Measurements from ENCODE around the gene CCNB1IP1. TPM values are rescaled to one million over a fixed set of nuclear protein-coding genes. Genes with fewer than 3 reads are reported as not detected.
A peak's percentile ranks its signal among the peaks of the same experiment; 100 is the strongest.

CCNB1IP1 gene
- total and polyA plus RNA-seq, 2 of the 4 experiments (the other 2 are of a cell fraction), result 27.5 to 34.6 TPM

DNA sequence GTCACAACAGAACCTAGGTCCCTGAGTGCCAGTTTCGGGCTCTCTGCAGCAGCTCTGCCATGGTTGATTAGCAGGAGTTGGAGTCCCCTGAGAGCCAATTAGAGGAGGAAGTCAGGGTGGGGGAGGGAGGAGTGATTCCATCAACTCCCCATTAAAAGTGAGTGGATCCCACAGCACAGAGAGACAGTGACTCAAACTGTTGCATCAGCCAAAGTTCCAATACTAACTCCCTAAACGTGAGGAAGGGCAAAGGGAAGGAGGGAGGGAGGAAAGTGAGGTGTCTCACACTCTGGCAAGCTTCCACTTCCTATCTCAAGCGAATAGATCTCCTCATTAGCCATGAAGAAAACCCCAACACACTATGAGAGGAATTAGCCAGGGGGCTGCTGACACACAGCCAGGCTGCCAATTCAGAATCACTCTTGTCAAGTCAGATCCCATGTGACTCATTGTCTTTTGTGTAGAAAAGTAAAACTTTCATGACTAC lies 70.4 kb downstream of the CCNB1IP1 start:
- Histone ChIP-seq H3K56ac (ENCODE audit: extremely low read depth, insufficient read depth, low read length) (no peak overlapping the region), H2AK9ac (replicated peaks; ENCODE audit: low read depth, low read length, poor library complexity) (no peak overlapping the region), H3K9me1 (ENCODE audit: insufficient read depth, low read length) (no peaks in the 10 kb centered on the region; the same call in 1 of the 2 replicates), H3K4me2 (ENCODE audit: low read depth, low read length) (no peak overlapping the region), H2BK15ac (ENCODE audit: low read depth, low read length) (no peak overlapping the region), H4K8ac (ENCODE audit: low read depth in 2 of 2, low read length in 2 of 2) (peak overlapping the region in 1 of 2 experiments; percentile 40; a peak in 1 of 4 replicates), H2BK120ac (ENCODE audit: low read depth, low read length) (no peak overlapping the region), H3K36me3 (ENCODE audit: control insufficient read depth, insufficient read depth, low read length) (no peaks in the 10 kb centered on the region), H2BK20ac (ENCODE audit: low read depth, low read length) (no peak overlapping the region; the same call in 1 of the 2 replicates), H3K27ac (ENCODE audit: insufficient read depth, low read length) (no peak overlapping the region), H2BK5ac (ENCODE audit: low read depth, low read length, poor library complexity, severe bottlenecking) (no peak overlapping the region), H3K18ac (ENCODE audit: low read depth, low read length) (no peak overlapping the region), H2AK5ac (ENCODE audit: low read depth, low read length) (no peak overlapping the region), H2AFZ (replicated peaks; ENCODE audit: low read length, poor library complexity) (peak overlapping the region; percentile 16), H3K23ac (ENCODE audit: low read depth, low read length) (no peak overlapping the region), H3K9me3 (ENCODE audit: control insufficient read depth, insufficient read depth, low read length) (no peaks in the 10 kb centered on the region), H4K20me1 (ENCODE audit: insufficient read depth, low read length) (no peaks in the 10 kb centered on the region), H4K5ac (ENCODE audit: low read depth, low read length) (no peak overlapping the region), H3K4me3 (ENCODE audit: insufficient read depth, low read depth, low read length) (no peak overlapping the region), H3K79me1 (ENCODE audit: low read depth in 1 of 2, low read length in 2 of 2) (no peaks in the 10 kb centered on the region), H3K27me3 (ENCODE audit: control insufficient read depth, insufficient read depth, low read length) (no peaks in the 10 kb centered on the region), H3K4ac (ENCODE audit: low read depth, low read length) (no peak overlapping the region; the same call in 1 of the 2 replicates), H3K9ac (ENCODE audit: low read depth, low read length) (no peak overlapping the region), H3K14ac (replicated peaks; ENCODE audit: low read depth, low read length) (no peak overlapping the region), H3K4me1 (ENCODE audit: control insufficient read depth, insufficient read depth, low read length) (no peaks in the 10 kb centered on the region), H4K91ac (ENCODE audit: insufficient read depth, low read depth, low read length) (no peak overlapping the region)
- CTCF ChIA-PET, result interaction anchor here (0.8 kb wide), 1 partner anchor 320 kb away, joined by 3 read pairs; no protein-coding TSS in a partner anchor
- no TSS peak for BruUV-seq (replicated peaks)
- no CpG with 5 or more reads among the region's 3 CpGs for WGBS, 2 experiments (ENCODE audit: extremely low coverage in 2 of 2, insufficient read length in 1 of 2)
- in situ Hi-C loops (cut with MboI; ENCODE audit: low sequenced_read_pairs), result no loop called here
- POLR2A ChIA-PET (ENCODE audit: unreplicated experiment), result no interaction called here
- DNase-seq (peak; percentile 46), ATAC-seq (ENCODE audit: low read depth) (peak; percentile 61)
- intact Hi-C loops (cut with micrococcal nuclease), result no loop called here
- TF ChIP-seq CEBPB (IDR thresholded peaks at IDR 0.05; ENCODE audit: low read depth, low read length) (peak; percentile 71), SMC3 (IDR thresholded peaks at IDR 0.05; ENCODE audit: low read depth, low read length) (no peak)
- dilution Hi-C loops (cut with HindIII; ENCODE audit: low sequenced_read_pairs, unreplicated experiment), result no loop called here

Small RNA genes lying within 50 kb of the gene (microRNA-seq; reads per million reads assigned to microRNA genes)
- not detected for gene SNORA79B (ENCODE audit: insufficient read depth, insufficient read length)
- gene SNORD126 (ENCODE audit: insufficient read depth, insufficient read length), result 51.7 reads per million, percentile 75 among the genes with 10 or more reads in this experiment

Small RNA genes lying within 50 kb of the gene (small RNA-seq; reads per million reads assigned to genes)
- 0 to 1.1 (median 0.15) reads per million in 5 experiments for gene SNORA79B
- 0 to 36.7 (median 1.7) reads per million in 5 experiments for gene SNORD126

Other genes starting within 250 kb of the CCNB1IP1 start
- not detected in 2 replicates for gene OR4K17, start 222.5 kb downstream of the CCNB1IP1 start, total RNA-seq (2012; rRNA removed)
- gene OR4K17, start 222.5 kb downstream of the CCNB1IP1 start, polyA plus RNA-seq (2012; rRNA removed), result not detected in 2 replicates
- not detected in 2 replicates for gene OR4N5, start 194.5 kb downstream of the CCNB1IP1 start, total RNA-seq (2012; rRNA removed)
- gene OR4N5, start 194.5 kb downstream of the CCNB1IP1 start, polyA plus RNA-seq (2012; rRNA removed), result not detected in 2 replicates
- gene OR11G2, start 142.4 kb downstream of the CCNB1IP1 start, total RNA-seq (2012; rRNA removed), result not detected in 2 replicates
- gene OR11G2, start 142.4 kb downstream of the CCNB1IP1 start, polyA plus RNA-seq (2012; rRNA removed), result not detected in 2 replicates
- gene OR11H6, start 109.6 kb downstream of the CCNB1IP1 start, total RNA-seq (2012; rRNA removed), result not detected in 2 replicates
- gene OR11H6, start 109.6 kb downstream of the CCNB1IP1 start, polyA plus RNA-seq (2012; rRNA removed), result not detected in 2 replicates
- gene OR11H7, start 104.3 kb downstream of the CCNB1IP1 start, total RNA-seq (2012; rRNA removed), result not detected in 2 replicates
- not detected in 2 replicates for gene OR11H7, start 104.3 kb downstream of the CCNB1IP1 start, polyA plus RNA-seq (2012; rRNA removed)
- gene OR11H4, start 94.0 kb downstream of the CCNB1IP1 start, total RNA-seq (2012; rRNA removed), result not detected in 2 replicates
- gene OR11H4, start 94.0 kb downstream of the CCNB1IP1 start, polyA plus RNA-seq (2012; rRNA removed), result not detected in 2 replicates
- 28.6 and 29.4 TPM in 2 replicates for gene TTC5, start 27.3 kb downstream of the CCNB1IP1 start, total RNA-seq (2012; rRNA removed)
- 9.8 and 11.4 TPM in 2 replicates for gene TTC5, start 27.3 kb downstream of the CCNB1IP1 start, polyA plus RNA-seq (2012; rRNA removed)
- 11.7 TPM in 2 replicates for gene PARP2, start 10.4 kb upstream of the CCNB1IP1 start, total RNA-seq (2012; rRNA removed)
- gene PARP2, start 10.4 kb upstream of the CCNB1IP1 start, polyA plus RNA-seq (2012; rRNA removed), result 18.3 and 19.1 TPM in 2 replicates
- 7.8 and 12.4 TPM in 2 replicates for gene TEP1, start 80.2 kb upstream of the CCNB1IP1 start, total RNA-seq (2012; rRNA removed)
- gene TEP1, start 80.2 kb upstream of the CCNB1IP1 start, polyA plus RNA-seq (2012; rRNA removed), result 9.8 and 10.7 TPM in 2 replicates
- gene KLHL33, start 102.9 kb upstream of the CCNB1IP1 start, total RNA-seq (2012; rRNA removed), result under 0.01 TPM in 2 replicates
- 0.03 TPM in 2 replicates for gene KLHL33, start 102.9 kb upstream of the CCNB1IP1 start, polyA plus RNA-seq (2012; rRNA removed)
- gene OSGEP, start 121.5 kb upstream of the CCNB1IP1 start, total RNA-seq (2012; rRNA removed), result 32.4 and 38.0 TPM in 2 replicates
- gene OSGEP, start 121.5 kb upstream of the CCNB1IP1 start, polyA plus RNA-seq (2012; rRNA removed), result 23.1 and 24.7 TPM in 2 replicates
- gene APEX1, start 121.9 kb upstream of the CCNB1IP1 start, total RNA-seq (2012; rRNA removed), result 125 and 141 TPM in 2 replicates
- gene APEX1, start 121.9 kb upstream of the CCNB1IP1 start, polyA plus RNA-seq (2012; rRNA removed), result 241 and 242 TPM in 2 replicates
- 15.0 and 15.2 TPM in 2 replicates for gene PIP4P1, start 128.2 kb upstream of the CCNB1IP1 start, total RNA-seq (2012; rRNA removed)
- gene PIP4P1, start 128.2 kb upstream of the CCNB1IP1 start, polyA plus RNA-seq (2012; rRNA removed), result 27.2 and 27.8 TPM in 2 replicates
- gene PNP, start 136.1 kb upstream of the CCNB1IP1 start, total RNA-seq (2012; rRNA removed), result 60.3 and 68.8 TPM in 2 replicates
- gene PNP, start 136.1 kb upstream of the CCNB1IP1 start, polyA plus RNA-seq (2012; rRNA removed), result 49.0 and 53.4 TPM in 2 replicates
- not detected in 2 replicates for gene RNASE10, start 172.3 kb upstream of the CCNB1IP1 start, total RNA-seq (2012; rRNA removed)
- not detected in 2 replicates for gene RNASE10, start 172.3 kb upstream of the CCNB1IP1 start, polyA plus RNA-seq (2012; rRNA removed)
- not detected in 2 replicates for gene RNASE9, start 227.8 kb upstream of the CCNB1IP1 start, total RNA-seq (2012; rRNA removed)
- not detected in 2 replicates for gene RNASE9, start 227.8 kb upstream of the CCNB1IP1 start, polyA plus RNA-seq (2012; rRNA removed)

Measured in IMR-90 (cell line).